HG02763 (cell line): Measurements from ENCODE around the gene APBA2.

Experiments
- ATAC-seq: cut with Tn5 transposase; IDR thresholded peaks from one replicate; pipeline ENCODE4 v1.9.1; 2021; ENCODE audit warnings: mild to moderate bottlenecking, moderate library complexity; ENCODE audit not compliant: unreplicated experiment

APBA2 gene

DNA sequence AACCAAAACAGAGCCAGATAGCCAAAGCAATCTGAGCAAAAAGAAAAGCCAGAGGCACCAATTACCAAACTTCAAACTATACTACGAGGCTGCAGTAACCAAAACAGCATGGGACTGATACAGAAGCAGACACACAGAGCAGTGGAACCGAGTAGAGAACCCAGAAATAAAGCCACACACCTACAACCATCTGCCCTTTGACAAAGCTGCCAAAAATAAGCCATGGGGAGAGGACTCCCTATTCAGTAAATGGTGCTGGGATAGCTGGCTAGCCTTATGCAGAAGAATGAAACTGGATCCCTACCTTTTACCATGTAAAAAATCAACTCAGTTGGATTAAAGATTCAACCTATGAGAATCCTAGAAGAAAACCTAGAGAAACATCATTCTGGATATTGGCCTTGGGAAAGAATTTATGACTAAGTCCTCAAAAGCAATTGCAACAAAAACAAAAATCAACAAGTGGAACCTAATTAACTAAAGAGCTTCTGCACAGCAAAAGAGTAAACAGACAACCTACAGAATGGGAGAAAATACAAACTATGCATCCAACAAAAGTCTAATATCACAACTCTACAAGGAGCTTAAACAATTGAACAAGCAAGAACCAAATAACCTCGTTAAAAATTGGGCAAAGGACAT, 95.1 kb downstream of the APBA2 start:
- no peak for ATAC-seq

DNA sequence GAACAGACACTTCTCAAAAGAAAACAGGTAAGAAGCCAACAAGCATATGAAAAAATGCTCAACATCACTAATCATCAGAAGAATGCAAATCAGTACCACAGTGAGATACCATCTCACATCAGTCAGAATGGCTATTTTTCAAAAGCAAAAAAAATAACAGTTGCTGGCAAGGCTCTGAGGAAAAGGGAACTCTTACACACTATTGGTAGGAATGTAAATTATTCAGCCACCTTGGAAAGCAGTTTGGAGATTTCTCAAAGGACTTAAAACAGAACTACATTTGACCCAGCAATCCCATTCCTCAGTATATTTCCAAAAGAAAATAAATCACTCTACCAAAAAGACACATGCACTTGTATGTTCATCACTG, 95.6 kb downstream of the APBA2 start:
- no peak for ATAC-seq

DNA sequence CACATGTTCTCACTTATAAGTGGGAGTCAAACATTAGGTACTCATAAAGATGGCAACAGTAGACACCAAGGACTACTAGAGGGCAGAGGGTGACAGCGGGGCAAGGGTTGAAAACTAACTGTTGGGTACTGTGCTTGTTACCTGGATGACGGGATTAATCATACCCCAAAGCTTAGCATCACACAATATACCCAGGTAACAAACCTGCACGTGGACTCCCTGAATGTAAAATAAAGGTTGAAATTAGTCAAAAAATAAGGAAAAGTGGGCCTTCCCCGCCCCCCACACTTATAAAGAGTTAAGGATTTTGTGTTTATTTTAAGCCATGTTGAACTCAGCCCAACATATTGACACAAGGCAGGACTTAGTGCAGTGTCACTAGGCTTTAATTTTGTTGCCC, 96.1 kb downstream of the APBA2 start:
- ATAC-seq, result no peak

DNA sequence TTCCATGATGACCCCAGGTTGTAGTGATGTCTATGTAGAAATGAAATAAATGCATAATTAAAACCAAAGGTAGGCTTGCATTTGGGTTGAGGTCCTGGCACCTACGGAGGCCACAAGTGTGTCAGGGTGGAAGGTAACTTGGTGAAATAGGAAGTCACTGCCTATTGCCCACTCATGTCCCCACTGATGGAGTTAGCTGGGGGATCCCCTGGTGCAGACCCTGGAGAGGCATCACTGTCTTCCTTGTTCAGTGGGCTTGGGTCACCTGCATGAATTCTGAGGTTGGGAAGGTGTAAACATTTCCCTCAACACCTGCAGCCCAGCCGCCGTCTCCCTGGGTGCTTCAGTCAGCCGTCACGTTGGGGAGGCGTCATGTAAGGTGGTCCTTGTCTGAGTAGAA, 97.1 kb downstream of the APBA2 start:
- ATAC-seq, result no peak

DNA sequence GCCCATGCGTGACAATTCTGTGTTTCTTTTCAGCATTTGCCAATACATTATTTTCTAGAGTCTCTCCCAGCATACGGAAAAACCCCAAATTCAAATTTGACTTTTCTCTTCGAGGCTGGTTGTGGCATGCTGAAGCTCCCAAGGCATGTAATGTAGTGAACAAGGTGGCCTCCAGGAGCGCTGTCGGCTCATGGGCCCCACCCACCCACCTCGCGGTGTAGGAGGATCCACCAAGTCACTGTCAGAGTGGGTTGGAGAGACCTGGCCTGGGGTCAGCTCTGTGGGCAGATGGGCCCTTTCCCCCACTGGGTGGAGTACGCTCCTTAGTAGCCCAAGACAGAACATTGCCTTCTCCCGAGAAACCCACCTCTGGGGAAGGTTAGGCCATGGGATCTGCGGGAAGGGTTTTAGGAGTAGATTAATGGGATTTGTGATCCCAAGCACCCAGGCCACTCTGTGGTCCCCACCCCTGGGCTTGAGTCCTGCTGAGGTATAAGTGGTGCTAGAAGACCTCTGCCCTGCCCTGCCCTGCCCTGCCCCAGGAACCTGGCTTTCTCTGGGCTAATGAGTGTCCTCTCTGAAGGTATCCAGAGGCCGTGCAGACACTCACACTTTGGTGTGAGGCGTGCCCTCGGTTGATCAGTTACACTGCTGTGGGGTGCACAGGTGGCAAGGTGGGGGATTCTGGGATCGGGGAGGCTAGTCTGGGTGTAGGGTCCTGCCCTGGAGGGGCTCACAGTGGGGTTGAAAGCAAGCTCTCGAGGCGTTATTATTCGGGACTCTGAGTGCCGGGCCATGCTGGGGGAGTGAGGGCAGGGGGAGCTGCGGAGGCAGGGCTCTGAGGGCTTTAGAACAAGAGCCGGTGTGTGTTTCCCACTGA, 97.9 kb downstream of the APBA2 start:
- no peak for ATAC-seq

DNA sequence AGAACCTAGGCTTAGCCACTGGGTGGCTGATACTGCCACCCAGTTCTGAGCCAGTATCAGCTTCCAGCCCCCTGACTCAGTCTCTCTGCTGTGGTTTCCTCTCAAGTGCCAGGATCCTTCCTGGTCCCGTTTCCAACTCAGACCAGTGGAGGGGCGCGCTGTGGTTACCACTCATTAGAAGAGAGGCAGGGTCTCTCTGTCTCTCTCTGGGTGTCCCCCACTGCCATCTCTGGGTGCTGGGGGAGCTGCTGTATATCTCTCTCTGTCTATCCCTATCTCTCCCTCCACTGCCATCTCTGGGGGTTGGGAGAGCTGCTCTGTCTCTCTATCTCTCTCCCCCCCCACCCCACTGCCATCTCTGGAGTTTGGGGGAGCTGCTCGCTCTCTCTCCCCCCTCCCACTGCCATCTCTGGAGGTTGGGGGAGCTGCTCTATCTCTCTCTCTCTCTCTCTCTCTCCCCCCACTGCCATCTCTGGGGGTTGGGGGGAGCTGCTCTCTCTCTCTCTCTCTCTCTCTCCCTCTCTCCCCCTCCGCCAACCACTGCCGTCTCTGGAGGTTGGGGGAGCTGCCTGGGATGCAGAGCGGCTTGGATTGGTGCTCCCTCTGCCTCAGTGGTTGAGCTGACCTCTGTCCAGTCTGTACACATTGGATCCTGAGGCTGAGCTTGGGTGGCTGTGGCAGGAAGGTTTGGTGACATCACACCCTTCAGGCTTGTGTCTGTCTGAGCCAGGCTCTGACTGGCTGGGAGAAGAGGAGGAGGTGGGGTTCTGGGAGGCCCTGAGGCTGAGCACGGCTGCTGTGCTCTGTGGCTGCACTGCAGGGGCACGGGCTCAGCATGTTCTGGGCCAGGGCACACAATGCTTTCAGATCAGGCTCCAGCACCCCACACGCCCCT, 98.9 kb downstream of the APBA2 start:
- ATAC-seq, result no peak

DNA sequence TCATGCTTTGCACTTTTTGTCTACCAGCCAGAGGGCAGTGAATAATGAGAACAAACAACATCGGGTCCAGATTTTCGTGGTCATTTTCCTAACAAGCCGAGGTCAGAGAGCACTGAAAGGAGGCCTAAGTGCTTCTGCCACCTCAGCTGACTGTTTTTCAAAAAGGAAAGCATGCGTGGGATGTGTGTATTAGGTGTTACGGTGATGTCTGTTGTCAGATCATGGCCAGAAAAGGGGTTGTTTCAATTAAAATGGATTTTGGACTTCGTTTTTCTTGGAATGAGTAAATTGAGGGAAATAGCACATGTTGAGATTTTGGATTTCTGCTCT, 99.5 kb downstream of the APBA2 start:
- ATAC-seq, result no peak

DNA sequence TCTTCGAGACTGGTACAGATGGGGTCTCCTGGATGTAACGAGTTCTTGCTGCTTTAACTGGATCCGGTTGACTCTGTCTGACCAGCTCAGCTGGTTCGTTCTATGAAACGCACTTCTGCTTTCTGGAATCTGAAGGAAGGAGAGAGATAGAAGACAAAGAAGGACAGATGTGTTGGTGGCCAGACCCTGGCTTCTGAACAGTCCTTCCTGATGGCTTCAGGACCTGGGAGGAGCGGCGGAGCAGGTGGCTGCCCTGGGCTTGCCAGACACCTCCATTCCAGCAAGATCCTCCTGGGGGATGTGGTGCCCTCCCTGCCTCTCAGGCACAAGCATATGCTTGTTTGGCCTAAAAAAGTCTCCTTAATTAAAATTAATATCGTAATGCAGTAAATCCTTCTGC, 99.9 kb downstream of the APBA2 start:
- no peak for ATAC-seq

DNA sequence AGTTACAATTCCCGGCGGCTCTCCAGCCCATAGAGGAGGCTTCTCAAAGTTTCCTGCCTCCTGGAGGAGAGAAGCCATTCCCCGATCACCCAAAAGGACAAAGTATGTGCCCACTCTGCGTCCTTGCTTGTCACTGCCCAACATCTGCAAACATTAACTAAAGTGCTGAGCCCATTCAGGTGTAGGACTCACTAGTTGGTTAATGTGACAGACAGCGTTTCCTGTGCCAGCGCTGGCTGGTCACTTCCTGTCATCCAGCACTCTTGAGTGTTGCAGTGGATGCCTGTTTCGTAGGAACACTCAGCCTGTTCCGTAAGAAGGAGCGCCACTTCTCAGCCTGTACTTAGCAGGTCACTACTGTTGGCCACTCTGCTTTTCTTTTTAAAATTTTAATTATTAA, 100.3 kb downstream of the APBA2 start:
- no peak for ATAC-seq

DNA sequence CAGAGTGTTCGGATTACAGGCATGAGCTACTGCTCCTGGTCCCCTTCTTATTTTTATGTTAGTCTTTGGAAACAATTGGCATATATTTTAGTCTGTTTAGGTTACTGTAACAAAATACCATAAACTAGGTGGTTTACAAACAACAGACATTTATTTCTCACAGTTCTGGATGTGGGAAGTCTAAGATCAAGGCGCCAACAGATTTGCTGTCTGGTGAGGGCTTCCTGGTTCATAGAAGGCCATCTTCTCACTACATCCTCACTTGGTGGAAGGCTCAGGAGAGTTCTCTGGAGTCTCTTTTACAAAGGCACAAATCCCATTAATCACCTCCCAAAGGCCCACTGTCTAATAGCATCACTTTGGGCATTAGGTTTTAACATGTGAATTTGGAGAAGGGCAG, 101.0 kb downstream of the APBA2 start:
- ATAC-seq, result no peak

DNA sequence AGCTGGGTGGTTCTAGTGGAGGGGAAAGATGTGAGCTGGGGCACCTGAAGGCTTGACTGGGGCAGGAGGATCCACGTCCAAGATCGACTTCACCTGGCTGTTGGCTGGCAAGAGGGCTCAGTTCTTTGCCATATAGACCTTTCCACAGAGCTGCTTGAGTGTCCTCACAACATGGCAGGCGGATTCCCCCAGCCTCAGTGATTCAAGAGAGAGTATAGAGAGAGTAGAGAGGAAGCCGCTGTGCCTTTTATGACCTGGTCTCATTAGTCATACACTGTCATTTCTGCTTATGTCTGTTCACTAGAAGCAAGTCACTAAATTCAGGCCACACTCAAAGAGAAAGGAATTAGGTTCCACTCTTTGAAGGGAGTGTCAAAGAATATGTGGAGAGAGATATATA, 101.6 kb downstream of the APBA2 start:
- no peak for ATAC-seq

DNA sequence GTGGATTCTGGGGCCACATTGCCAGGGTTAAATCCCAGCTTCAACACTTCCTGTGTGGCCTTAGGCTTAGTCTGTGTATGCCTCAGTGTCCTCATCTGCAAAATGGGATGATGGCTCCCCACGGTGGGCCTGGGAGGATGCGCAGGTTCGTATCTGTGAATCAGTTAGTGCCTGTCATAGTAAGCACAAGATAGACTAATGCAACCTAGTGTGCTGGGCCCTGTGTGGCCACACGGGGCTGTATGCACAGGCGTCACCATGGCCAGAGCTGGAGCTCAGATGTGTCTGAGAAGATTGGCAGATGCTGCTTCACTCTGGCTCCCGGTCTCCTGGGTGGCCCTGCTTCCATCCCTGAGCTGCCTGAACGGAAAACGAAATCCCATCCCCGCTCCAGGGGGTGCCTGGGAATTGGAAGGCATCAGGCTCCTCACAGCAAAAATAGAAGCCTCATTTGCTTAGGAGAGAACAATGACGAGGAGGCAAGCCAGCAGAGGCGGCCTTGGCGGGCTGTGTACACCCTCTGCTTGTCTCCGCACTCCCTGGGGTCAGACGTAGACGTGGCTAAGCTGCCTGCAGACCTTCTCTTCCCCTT, 103.6 kb downstream of the APBA2 start:
- ATAC-seq, result no peak

DNA sequence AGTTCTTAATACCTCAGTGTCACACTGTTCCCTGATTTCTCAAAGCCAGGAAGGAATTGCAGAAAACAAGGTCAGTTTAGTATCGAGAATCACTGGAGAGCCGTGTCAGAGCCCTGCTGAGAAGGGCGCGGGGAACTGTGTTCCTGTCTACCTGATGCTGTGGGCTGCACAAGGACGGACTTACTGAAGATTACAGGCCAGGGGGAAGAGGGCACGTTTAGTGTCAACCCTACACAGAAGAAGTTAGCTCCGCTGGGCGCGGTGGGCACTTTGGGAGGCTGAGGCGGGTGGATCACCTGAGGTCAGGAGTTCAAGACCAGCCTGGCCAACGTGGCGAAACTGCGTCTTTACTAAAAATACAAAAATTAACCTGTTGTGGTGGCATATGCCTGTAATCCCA, 104.1 kb downstream of the APBA2 start:
- no peak for ATAC-seq

DNA sequence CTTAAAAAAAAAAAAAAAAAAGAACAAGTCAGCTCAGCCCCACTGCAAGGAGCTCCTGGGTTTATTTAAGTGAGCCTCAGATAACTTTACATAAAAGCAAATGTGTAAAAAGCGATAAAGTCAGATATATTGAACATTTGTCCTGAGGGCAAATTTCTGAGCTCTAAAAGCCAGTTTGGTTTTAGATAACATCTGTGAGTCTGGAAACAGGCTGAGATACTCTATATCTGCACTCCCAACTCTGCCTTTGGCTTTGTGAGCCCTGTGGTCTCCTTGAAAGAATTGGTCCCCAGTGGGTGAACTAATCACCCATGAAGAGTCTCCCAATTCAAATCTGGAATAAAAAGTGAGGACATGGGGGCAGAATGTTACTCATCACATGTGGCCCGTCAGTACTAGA, 104.6 kb downstream of the APBA2 start:
- ATAC-seq, result no peak

DNA sequence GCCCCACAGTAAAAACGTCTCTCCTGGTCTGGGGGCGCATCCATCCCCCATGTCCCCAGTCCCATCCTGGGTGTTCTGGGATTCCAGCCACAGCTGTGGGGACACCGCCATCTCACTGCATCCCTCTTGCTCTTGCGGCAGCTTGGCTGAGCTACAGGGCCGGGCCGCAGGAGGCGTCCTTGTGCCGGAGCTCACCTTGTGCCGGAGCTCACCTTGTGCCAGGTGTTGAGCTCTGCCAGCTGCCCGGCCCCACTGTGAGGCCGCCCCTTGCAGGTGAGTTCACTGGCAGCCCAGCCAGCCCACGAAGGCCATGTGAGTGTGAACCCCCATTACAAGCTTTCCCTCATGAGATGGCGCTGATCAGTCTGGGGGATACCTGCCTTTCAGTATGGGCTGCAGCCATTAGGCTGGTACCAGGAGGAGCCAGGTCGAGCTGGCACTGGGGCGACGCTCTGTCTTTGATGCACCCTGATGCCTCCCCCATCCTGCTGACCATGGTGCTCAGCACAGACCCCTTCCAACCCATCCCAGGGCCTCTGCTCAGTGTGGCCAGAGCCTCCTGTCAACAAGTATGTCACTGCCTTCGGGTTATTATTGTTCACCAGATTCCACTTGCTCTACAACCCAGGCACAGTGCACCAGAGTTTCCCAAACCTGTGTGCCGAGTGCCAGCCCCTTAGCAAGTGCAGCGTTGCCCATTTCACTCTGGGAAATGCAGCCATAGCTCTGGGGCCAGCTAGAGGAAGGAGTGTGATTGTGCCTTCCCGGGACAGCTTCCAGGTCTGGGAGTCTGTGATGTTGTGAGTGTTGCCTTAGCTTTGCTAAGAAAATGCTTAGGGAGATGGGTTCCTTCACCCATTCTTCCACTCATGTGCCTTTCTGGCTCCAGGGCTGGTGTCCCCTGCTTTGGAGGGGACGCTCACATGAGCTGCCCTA, 105.7 kb downstream of the APBA2 start:
- no peak for ATAC-seq

DNA sequence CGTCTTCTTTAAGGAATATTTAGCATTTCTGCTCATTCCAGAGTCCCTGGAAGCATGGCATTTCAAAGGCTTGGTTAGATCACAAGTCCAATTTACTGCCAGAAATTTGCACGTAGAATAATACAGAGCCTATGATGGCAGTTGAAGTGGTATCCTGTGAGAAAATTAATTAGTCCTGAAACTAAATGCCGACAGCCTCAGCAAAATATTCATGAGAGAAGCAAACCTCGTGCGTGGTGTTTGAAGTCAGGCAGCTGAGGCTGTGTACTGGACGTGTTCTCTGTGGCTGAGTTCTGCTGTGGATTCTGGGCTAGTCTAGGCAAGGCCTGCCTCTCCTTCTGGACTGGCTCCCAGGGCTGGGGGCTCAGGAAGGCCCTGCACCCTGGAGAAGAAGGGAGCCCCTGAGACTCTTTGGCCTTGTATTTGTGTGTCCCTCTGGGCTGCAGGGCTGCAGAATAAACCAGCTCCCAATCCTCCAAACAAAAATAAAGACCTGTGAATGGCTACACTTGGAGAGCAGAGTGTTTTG, 106.6 kb downstream of the APBA2 start:
- ATAC-seq, result no peak

DNA sequence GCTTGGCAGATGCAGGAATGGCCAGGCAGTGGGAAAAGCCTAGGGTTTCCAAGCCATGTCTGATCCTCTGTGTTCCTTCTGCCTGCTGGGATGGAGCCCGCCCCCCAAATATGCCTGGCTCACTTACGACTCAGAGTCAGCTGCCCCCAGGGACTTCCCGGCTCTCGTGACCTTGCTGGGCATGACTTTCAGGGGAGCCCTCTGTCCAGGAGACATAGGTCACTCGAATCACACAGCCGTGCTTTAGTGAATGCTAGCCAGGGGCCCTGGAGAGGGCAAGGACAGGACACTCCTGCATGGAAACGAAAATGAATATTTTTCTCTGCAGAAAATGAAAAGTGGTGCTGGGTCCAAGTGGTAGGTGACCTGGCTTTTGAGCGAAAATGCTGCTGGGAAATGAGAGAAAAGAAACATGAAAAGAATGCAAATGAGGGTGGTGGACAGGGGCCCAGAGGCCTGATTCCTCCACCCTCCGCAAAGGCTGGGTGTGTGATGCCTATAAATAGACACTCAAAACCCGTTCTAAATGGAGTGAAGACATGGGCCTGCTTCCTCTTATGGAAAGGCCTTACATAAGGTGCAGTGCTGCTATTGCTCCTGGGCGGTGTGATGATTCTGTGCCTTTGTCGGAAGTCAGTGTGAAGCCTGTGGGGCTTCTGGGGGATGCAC, 107.4 kb downstream of the APBA2 start:
- no peak for ATAC-seq

DNA sequence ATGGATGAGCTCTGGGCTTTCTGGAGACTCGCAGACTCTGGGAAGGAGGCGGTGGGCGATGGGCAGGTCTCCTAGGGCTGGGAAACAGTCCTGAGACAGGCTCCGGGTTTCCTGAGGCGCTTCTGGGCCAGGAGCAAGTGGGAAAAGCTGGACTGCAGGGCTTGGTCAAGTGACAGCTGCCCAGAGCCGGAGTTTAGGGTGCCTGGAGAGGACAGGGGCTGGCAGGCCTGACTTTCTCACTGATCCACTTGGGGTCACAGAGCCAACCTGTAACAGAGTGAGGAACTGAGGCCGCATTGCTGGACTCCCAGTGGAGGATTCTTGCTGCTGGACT, 107.9 kb downstream of the APBA2 start:
- ATAC-seq, result no peak

DNA sequence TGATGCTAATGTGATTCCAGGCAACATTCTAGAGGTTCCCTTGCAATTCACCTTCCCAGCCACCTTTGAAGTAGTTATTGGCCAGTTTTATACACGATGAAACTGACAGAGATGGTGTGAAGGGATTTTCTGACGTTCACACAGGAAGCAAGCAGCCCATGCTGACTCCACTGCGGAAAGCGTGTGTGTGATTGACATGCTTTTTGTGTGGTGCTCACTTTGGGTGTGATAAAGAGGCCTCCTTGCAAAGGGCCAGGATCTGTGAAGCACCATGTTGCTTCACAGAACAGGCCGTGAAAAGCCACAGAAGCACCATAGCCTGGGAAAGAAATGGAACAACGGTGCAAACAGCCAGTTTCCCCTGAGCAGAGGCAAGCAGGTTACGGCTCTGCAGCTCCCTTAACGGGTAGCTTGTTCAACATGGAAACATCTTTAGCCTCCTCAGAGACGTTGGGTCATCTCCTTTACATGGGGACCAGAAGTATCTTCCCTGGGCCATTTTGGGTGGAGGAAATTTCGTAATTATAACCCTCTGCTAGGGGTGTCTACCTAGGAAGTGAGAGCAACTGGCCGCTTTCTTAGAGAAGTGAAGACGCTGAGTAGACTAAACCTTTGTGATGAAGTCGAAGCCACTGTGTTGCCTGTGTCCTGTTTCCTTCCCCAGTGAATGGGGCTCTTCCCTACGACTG, 108.5 kb downstream of the APBA2 start:
- ATAC-seq, result no peak
